CD4-positive, alpha-beta T cell (primary cell): Measurements from ENCODE around the gene CHST10. TPM values are rescaled to one million over a fixed set of nuclear protein-coding genes. Genes with fewer than 3 reads are reported as not detected.

ENCODE experiments used
- ATAC-seq: fragments of 200-7000 bp; cut with Tn5 transposase; one replicate; pipeline ENCODE4 v1.10.0; 2022; ENCODE audit warnings: mild to moderate bottlenecking; ENCODE audit not compliant: poor library complexity
- CTCF ChIA-PET: fragments of 350-600 bp; sonication (Branson Sonifier 250); formaldehyde crosslinking; loops from one replicate; lab custom pipeline; 2021; ENCODE audit warnings: antibody characterized with exemption, inconsistent platforms; lab: Charles Lee
- POLR2A ChIA-PET: fragments of 350-600 bp; sonication (Branson Sonifier 250); formaldehyde crosslinking; loops from one replicate; lab custom pipeline; 2021; ENCODE audit warnings: antibody characterized with exemption, inconsistent platforms; lab: Charles Lee
- DNase-seq, 14 experiments: peaks; one replicate each; pipeline ENCODE4 v3.0.0-alpha.2; 2013 to 2020; ENCODE audit warnings: mixed read lengths in 2 of 14
- H3K27ac ChIP-seq, 2 donors: one replicate each; pipeline versions ENCODE4 v1.5.1 to v1.7.0; 2013; ENCODE audit warnings: low read length in 2 of 2, low read depth in 1 of 2, mild to moderate bottlenecking in 1 of 2
- H3K27me3 ChIP-seq, 2 experiments: 1 replicate in 1 of 2; 2 replicates in 1 of 2; pipeline versions ENCODE4 v1.6.1 to v1.7.0; 2013; ENCODE audit warnings: low read length in 2 of 2, control low read depth in 1 of 2, mild to moderate bottlenecking in 1 of 2, moderate library complexity in 1 of 2; ENCODE audit not compliant: insufficient read depth in 2 of 2, control insufficient read depth in 1 of 2
- H3K36me3 ChIP-seq: one replicate; pipeline ENCODE4 v1.6.1; 2013; ENCODE audit warnings: low read length, control low read depth; ENCODE audit not compliant: insufficient read depth
- H3K4me1 ChIP-seq: one replicate; pipeline ENCODE4 v1.6.1; 2013; ENCODE audit warnings: low read length, control low read depth; ENCODE audit not compliant: insufficient read depth
- H3K4me3 ChIP-seq: one replicate; pipeline ENCODE4 v1.5.1; 2013; ENCODE audit warnings: mild to moderate bottlenecking, low read length, moderate library complexity
- H3K9me3 ChIP-seq, 2 experiments: 1 replicate in 1 of 2; 2 replicates in 1 of 2; pipeline versions ENCODE4 v1.6.1 to v1.7.0; 2013; ENCODE audit warnings: low read length in 2 of 2, mild to moderate bottlenecking in 2 of 2, control low read depth in 1 of 2, moderate library complexity in 1 of 2; ENCODE audit not compliant: control insufficient read depth in 1 of 2, insufficient read depth in 1 of 2
- H3K27ac Mint-ChIP-seq: one replicate; pipeline ENCODE4 v1.8.0; 2020; ENCODE audit warnings: mixed read lengths
- H3K27me3 Mint-ChIP-seq: one replicate; pipeline ENCODE4 v1.8.0; 2021; ENCODE audit warnings: mixed read lengths
- H3K36me3 Mint-ChIP-seq: one replicate; pipeline ENCODE4 v1.8.0; 2021; ENCODE audit warnings: low read depth, mixed read lengths
- H3K4me1 Mint-ChIP-seq: one replicate; pipeline ENCODE4 v1.8.0; 2021; ENCODE audit warnings: low read depth, mixed read lengths
- H3K4me3 Mint-ChIP-seq: one replicate; pipeline ENCODE4 v1.8.0; 2020; ENCODE audit warnings: mild to moderate bottlenecking, mixed read lengths
- H3K9me3 Mint-ChIP-seq: one replicate; pipeline ENCODE4 v1.8.0; 2020; ENCODE audit warnings: mixed read lengths
- intact Hi-C, 2 experiments: fragments of 100-400 bp; cut with DNase I in 1 of 2; cut with micrococcal nuclease in 1 of 2; formaldehyde crosslinking; loops; one replicate each; pipeline versions ENCODE4 v1.15.1 to v1.9.0; 2023 to 2025; cut with DNase I, micrococcal nuclease
- total RNA-seq, 174 experiments: library from RNA in 2 of 174; stranded (reverse) in 2 of 174; gene quantifications; one replicate each; pipeline ENCODE4 v1.2.3 and lab custom pipeline; 2021 to 2026
- TF ChIP-seq, protein P1 (sequence below): fragments of 200-600 bp; IDR thresholded peaks from one replicate; pipeline ENCODE4 v1.8.0; 2022; ENCODE audit warnings: antibody characterized with exemption, mild to moderate bottlenecking

Gene CHST10
- total RNA-seq, 2 experiments from 2014 or later, result 1.5 to 1.9 TPM

DNA sequence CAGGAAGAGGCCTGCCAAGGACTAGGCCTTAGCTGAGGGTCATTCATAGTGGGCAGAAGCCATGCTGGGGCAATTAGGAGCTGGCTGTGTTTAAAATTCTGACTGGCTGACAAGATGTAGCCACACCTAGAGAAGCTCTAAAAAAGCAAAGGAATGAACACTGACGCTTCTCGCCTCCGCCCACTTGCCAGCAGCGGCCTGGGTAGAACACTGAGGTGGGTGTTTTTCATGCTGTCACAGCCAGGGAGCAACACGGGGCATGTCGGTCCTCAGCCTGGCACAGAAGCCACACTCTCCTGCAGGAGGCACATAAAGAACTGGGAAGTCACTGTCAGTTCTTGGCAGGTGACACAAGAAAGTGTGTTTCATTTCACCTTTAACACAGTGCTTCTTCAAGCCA is 10.4 kb downstream of the CHST10 start:
- ATAC-seq, result no peak
- Histone ChIP-seq H3K4me1 (no peaks in the 10 kb centered on the region), H3K9me3 (no peaks in the 10 kb centered on the region), H3K27me3 (no peaks in the 10 kb centered on the region), H3K27ac (no peak overlapping the region), H3K36me3 (no peaks in the 10 kb centered on the region), H3K4me3 (no peak overlapping the region)
- Mint-ChIP-seq H3K36me3 (peaks cover 7% of the 10 kb centered on the region), H3K27ac (no peak overlapping the region), H3K4me1 (no peaks in the 10 kb centered on the region), H3K4me3 (no peak overlapping the region), H3K9me3 (no peaks in the 10 kb centered on the region), H3K27me3 (no peaks in the 10 kb centered on the region)
- TF ChIP-seq, protein P1, sequence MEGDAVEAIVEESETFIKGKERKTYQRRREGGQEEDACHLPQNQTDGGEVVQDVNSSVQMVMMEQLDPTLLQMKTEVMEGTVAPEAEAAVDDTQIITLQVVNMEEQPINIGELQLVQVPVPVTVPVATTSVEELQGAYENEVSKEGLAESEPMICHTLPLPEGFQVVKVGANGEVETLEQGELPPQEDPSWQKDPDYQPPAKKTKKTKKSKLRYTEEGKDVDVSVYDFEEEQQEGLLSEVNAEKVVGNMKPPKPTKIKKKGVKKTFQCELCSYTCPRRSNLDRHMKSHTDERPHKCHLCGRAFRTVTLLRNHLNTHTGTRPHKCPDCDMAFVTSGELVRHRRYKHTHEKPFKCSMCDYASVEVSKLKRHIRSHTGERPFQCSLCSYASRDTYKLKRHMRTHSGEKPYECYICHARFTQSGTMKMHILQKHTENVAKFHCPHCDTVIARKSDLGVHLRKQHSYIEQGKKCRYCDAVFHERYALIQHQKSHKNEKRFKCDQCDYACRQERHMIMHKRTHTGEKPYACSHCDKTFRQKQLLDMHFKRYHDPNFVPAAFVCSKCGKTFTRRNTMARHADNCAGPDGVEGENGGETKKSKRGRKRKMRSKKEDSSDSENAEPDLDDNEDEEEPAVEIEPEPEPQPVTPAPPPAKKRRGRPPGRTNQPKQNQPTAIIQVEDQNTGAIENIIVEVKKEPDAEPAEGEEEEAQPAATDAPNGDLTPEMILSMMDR, result no peak
- CTCF ChIA-PET, result no interaction called here
- intact Hi-C loops, result no loop called here
- DNase-seq, result no peak
- POLR2A ChIA-PET, result no interaction called here

DNA sequence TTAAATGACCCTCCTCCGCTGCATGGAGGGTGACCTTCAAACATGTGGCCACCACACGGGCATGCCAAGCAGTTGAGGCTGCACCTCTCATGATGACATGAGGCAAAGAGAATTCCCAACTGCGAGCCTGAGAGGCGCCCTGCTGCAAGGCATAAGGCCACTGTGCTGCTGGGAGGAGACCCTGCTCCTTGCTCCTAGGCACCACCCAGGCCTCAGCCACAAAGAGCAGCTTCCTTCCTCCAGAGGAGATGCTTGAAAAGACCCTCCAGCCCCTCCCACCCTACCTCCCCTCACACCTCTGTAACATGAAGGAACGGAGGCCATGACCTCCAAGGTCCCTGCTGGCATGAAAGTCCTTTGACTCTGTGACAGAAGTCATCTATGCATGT is 11.4 kb downstream of the CHST10 start:
- Histone ChIP-seq H3K27ac (no peak overlapping the region), H3K4me1 (no peaks in the 10 kb centered on the region), H3K4me3 (no peak overlapping the region), H3K9me3 (no peaks in the 10 kb centered on the region), H3K27me3 (no peaks in the 10 kb centered on the region), H3K36me3 (no peaks in the 10 kb centered on the region)
- ChIA-PET POLR2A (no interaction called here), CTCF (no interaction called here)
- DNase-seq (no peak), ATAC-seq (no peak)
- no peak overlapping the region for H3K4me3 Mint-ChIP-seq
- TF ChIP-seq, protein P1, result no peak
- H3K9me3 Mint-ChIP-seq, result no peaks in the 10 kb centered on the region
- H3K4me1 Mint-ChIP-seq, result no peaks in the 10 kb centered on the region
- intact Hi-C loops, result no loop called here
- no peaks in the 10 kb centered on the region for H3K27me3 Mint-ChIP-seq
- H3K36me3 Mint-ChIP-seq, result peaks cover 7% of the 10 kb centered on the region
- H3K27ac Mint-ChIP-seq, result no peak overlapping the region

DNA sequence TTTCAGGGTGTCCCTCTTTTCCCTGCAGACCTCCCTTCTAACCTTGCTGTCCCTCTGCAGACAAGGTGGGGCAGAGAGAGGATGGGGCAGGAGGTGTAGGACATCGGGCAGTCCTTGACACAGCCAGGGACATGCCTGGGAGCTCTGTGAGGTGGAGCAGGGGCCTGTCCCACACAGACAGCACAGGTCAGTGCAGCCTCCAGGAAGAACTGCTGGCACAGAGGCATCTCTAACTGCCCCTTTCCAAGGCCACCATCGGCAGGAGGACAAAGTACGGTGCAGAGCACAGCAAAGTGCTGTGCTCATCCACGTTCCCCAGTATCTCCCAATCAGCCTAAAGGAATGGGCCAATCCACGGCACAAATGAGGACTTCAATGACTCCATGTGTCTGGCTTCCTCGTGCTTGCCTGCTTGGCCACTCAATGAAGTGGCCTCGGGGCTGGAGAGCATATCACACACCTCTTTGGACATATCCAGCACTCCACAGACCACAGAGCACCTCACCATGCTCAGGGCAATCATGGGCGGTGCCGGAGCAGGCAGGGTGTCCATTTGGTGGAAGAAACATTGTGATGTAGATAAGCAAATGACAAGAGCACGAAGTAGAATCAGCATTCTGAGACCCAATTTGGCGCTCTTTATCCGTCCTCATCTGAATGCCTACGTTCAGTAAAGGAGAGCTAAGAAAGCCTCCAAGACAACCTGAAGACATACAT is 11.9 kb downstream of the CHST10 start:
- Mint-ChIP-seq H3K27me3 (no peaks in the 10 kb centered on the region), H3K4me3 (no peak overlapping the region), H3K4me1 (no peaks in the 10 kb centered on the region), H3K9me3 (no peaks in the 10 kb centered on the region), H3K36me3 (peaks cover 7% of the 10 kb centered on the region), H3K27ac (no peak overlapping the region)
- DNase-seq, result no peak
- Histone ChIP-seq H3K27me3 (no peaks in the 10 kb centered on the region), H3K9me3 (no peaks in the 10 kb centered on the region), H3K27ac (no peak overlapping the region), H3K4me3 (no peak overlapping the region), H3K36me3 (no peaks in the 10 kb centered on the region), H3K4me1 (no peaks in the 10 kb centered on the region)
- POLR2A ChIA-PET, result no interaction called here
- intact Hi-C loops, result no loop called here
- CTCF ChIA-PET, result no interaction called here
- no peak for ATAC-seq
- TF ChIP-seq, protein P1, result no peak
